DMS 273 (cell line): ENCODE results near the gene NDUFS1.
"Not testable (repeated sequence)": the region's sequence is repeated elsewhere in the genome, so short reads cannot be mapped to it uniquely, and the experiment has no call there.

Experiments used
- DNase-seq: peaks from one replicate; lab custom pipeline; 2025; ENCODE audit not compliant: unreplicated experiment; lab: John Stamatoyannopoulos, UW

NDUFS1 gene

GRCh38 chr2:206105541-206105940 is 53.7 kb downstream of the NDUFS1 start:
- DNase-seq, result no peak

- DNase-seq, result no peak
Observed at GRCh38 chr2:206105038-206105437, 54.2 kb downstream of the NDUFS1 start.

GRCh38 chr2:206098872-206099271 is 60.4 kb downstream of the NDUFS1 start:
- DNase-seq, result not testable (repeated sequence)

- DNase-seq, result no peak
Observed at GRCh38 chr2:206098471-206098870, 60.8 kb downstream of the NDUFS1 start.

GRCh38 chr2:206096876-206097275 is 62.4 kb downstream of the NDUFS1 start:
- no peak for DNase-seq

- DNase-seq, result peak; percentile 36
Observed at GRCh38 chr2:206095536-206096332, 63.5 kb downstream of the NDUFS1 start.

- DNase-seq, result no peak
Observed at GRCh38 chr2:206092297-206092696, 66.9 kb downstream of the NDUFS1 start.

GRCh38 chr2:206088248-206088647 is 71.0 kb downstream of the NDUFS1 start:
- no peak for DNase-seq

- DNase-seq, result peak; percentile 45
Observed at GRCh38 chr2:206086716-206087350, 72.4 kb downstream of the NDUFS1 start.

- DNase-seq, result peak; percentile 90
Observed at GRCh38 chr2:206085742-206086445, 73.3 kb downstream of the NDUFS1 start, which contains the start of gene INO80D. Gene INO80D, minus strand, starts transcription at chr2:206086174. Its CDS starts 23,158 bp downstream, at chr2:206063016.

GRCh38 chr2:206084870-206085741 is 74.1 kb downstream of the NDUFS1 start:
- peak; percentile 74 for DNase-seq

- DNase-seq, result peak; percentile 77
Observed at GRCh38 chr2:206084439-206084869, 74.8 kb downstream of the NDUFS1 start.

- DNase-seq, result peak; percentile 16
Observed at GRCh38 chr2:206083602-206084438, 75.4 kb downstream of the NDUFS1 start.

GRCh38 chr2:206082298-206082843 is 76.9 kb downstream of the NDUFS1 start:
- DNase-seq, result no peak

- DNase-seq, result no peak
Observed at GRCh38 chr2:206080927-206081326, 78.3 kb downstream of the NDUFS1 start.

- DNase-seq, result no peak
Observed at GRCh38 chr2:206079699-206080465, 79.4 kb downstream of the NDUFS1 start.

- not testable (repeated sequence) for DNase-seq
Observed at GRCh38 chr2:206077879-206078278, 81.4 kb downstream of the NDUFS1 start.

- no peak for DNase-seq
Observed at GRCh38 chr2:206075113-206075512, 84.1 kb downstream of the NDUFS1 start.

GRCh38 chr2:206071807-206072206 is 87.4 kb downstream of the NDUFS1 start:
- DNase-seq, result no peak
